HEK293 (cell line): ENCODE results near the gene DARS2.

Source experiments
- BCL11B ChIP-seq: fragments of 450-650 bp; formaldehyde crosslinking; IDR thresholded peaks from 2 replicates; pipeline ENCODE4 v1.5.1; 2016; ENCODE audit warnings: low read depth, missing biosample characterization, missing genetic modification characterization
- HOXC10 ChIP-seq: sonication (generic); formaldehyde crosslinking; IDR thresholded peaks from 2 replicates; pipeline ENCODE4 v1.8.1; 2023; ENCODE audit warnings: mild to moderate bottlenecking, missing genetic modification reagents
- KLF8 ChIP-seq: fragments of 450-650 bp; formaldehyde crosslinking; IDR thresholded peaks from 2 replicates; pipeline ENCODE4 v1.5.1; 2016; ENCODE audit warnings: missing biosample characterization, missing genetic modification characterization
- SETDB1 ChIP-seq: IDR thresholded peaks from one replicate; pipeline ENCODE4 v1.6.1; 2017; ENCODE audit warnings: mild to moderate bottlenecking, low read length, moderate library complexity, mixed read lengths; ENCODE audit not compliant: insufficient read length
- TCF7L2 ChIP-seq: IDR thresholded peaks from 2 replicates; pipeline ENCODE4 v1.6.1; 2011; ENCODE audit warnings: low read depth, mild to moderate bottlenecking, inconsistent platforms, low read length, moderate library complexity, borderline replicate concordance
- WT1 ChIP-seq: fragments of 450-650 bp; formaldehyde crosslinking; IDR thresholded peaks from 2 replicates; pipeline ENCODE4 v1.5.1; 2016; ENCODE audit warnings: missing biosample characterization, missing genetic modification characterization
- YY2 ChIP-seq: fragments of 450-650 bp; formaldehyde crosslinking; IDR thresholded peaks from 2 replicates; pipeline ENCODE4 v1.5.1; 2016; ENCODE audit warnings: missing biosample characterization, missing genetic modification characterization
- ZBTB1 ChIP-seq: fragments of 450-650 bp; formaldehyde crosslinking; IDR thresholded peaks from 2 replicates; pipeline ENCODE4 v1.5.1; 2016; ENCODE audit warnings: missing biosample characterization, missing genetic modification characterization
- ZBTB17 ChIP-seq: fragments of 450-650 bp; formaldehyde crosslinking; IDR thresholded peaks from 2 replicates; pipeline ENCODE4 v1.5.1; 2016; ENCODE audit warnings: missing biosample characterization, missing genetic modification characterization
- ZBTB7A ChIP-seq: fragments of 450-650 bp; formaldehyde crosslinking; IDR thresholded peaks from 2 replicates; pipeline ENCODE4 v1.5.1; 2016; ENCODE audit warnings: low read depth, missing biosample characterization, missing genetic modification characterization
- ZFHX2 ChIP-seq: fragments of 450-650 bp; formaldehyde crosslinking; conservative IDR thresholded peaks from 2 replicates; pipeline ENCODE4 v1.5.1; 2016; ENCODE audit warnings: missing biosample characterization, missing genetic modification characterization
- ZFP37 ChIP-seq: fragments of 450-650 bp; formaldehyde crosslinking; IDR thresholded peaks from 2 replicates; pipeline ENCODE4 v1.5.1; 2016; ENCODE audit warnings: missing biosample characterization, missing genetic modification characterization
- ZNF138 ChIP-seq: fragments of 450-650 bp; formaldehyde crosslinking; IDR thresholded peaks from 2 replicates; pipeline ENCODE4 v1.5.1; 2016; ENCODE audit warnings: missing biosample characterization, missing genetic modification characterization, borderline replicate concordance
- ZNF175 ChIP-seq: fragments of 450-650 bp; formaldehyde crosslinking; IDR thresholded peaks from 2 replicates; pipeline ENCODE4 v1.5.1; 2016; ENCODE audit warnings: missing biosample characterization, missing genetic modification characterization
- ZNF23 ChIP-seq: fragments of 450-650 bp; formaldehyde crosslinking; IDR thresholded peaks from 2 replicates; pipeline ENCODE4 v1.5.1; 2016; ENCODE audit warnings: missing biosample characterization, missing genetic modification characterization, borderline replicate concordance
- ZNF24 ChIP-seq: fragments of 450-650 bp; formaldehyde crosslinking; IDR thresholded peaks from 2 replicates; pipeline ENCODE4 v1.5.1; 2016; ENCODE audit warnings: missing biosample characterization, missing genetic modification characterization
- ZNF350 ChIP-seq: fragments of 450-650 bp; formaldehyde crosslinking; IDR thresholded peaks from 2 replicates; pipeline ENCODE4 v1.5.0; 2017; ENCODE audit warnings: missing biosample characterization, mild to moderate bottlenecking, missing genetic modification characterization
- ZNF433 ChIP-seq: fragments of 450-650 bp; formaldehyde crosslinking; IDR thresholded peaks from 2 replicates; pipeline ENCODE4 v1.5.1; 2016; ENCODE audit warnings: missing biosample characterization, missing genetic modification characterization, low read depth
- ZNF473 ChIP-seq: fragments of 450-650 bp; formaldehyde crosslinking; IDR thresholded peaks from 2 replicates; pipeline ENCODE4 v1.5.1; 2017; ENCODE audit warnings: missing biosample characterization, missing genetic modification characterization
- ZNF544 ChIP-seq: fragments of 450-650 bp; formaldehyde crosslinking; IDR thresholded peaks from 2 replicates; pipeline ENCODE4 v1.5.0; 2017; ENCODE audit warnings: missing biosample characterization, missing genetic modification characterization
- ZNF610 ChIP-seq: fragments of 450-650 bp; formaldehyde crosslinking; IDR thresholded peaks from 2 replicates; pipeline ENCODE4 v1.5.1; 2016; ENCODE audit warnings: missing biosample characterization, missing genetic modification characterization, borderline replicate concordance
- ZNF621 ChIP-seq: fragments of 450-650 bp; formaldehyde crosslinking; IDR thresholded peaks from 2 replicates; pipeline ENCODE4 v1.5.1; 2017; ENCODE audit warnings: missing biosample characterization, missing genetic modification characterization
- ZNF623 ChIP-seq: fragments of 450-650 bp; formaldehyde crosslinking; IDR thresholded peaks from 2 replicates; pipeline ENCODE4 v1.5.1; 2016; ENCODE audit warnings: missing biosample characterization, missing genetic modification characterization
- ZNF654 ChIP-seq: fragments of 450-650 bp; formaldehyde crosslinking; IDR thresholded peaks from 2 replicates; pipeline ENCODE4 v1.5.1; 2016; ENCODE audit warnings: low read depth, missing biosample characterization, missing genetic modification characterization
- ZNF747 ChIP-seq: fragments of 450-650 bp; formaldehyde crosslinking; IDR thresholded peaks from 2 replicates; pipeline ENCODE4 v1.5.1; 2016; ENCODE audit warnings: missing biosample characterization, missing genetic modification characterization
- ZNF768 ChIP-seq: fragments of 450-650 bp; formaldehyde crosslinking; IDR thresholded peaks from 2 replicates; pipeline ENCODE4 v1.5.1; 2018; ENCODE audit warnings: missing biosample characterization, mild to moderate bottlenecking, missing genetic modification characterization
- ZNF791 ChIP-seq: fragments of 450-650 bp; formaldehyde crosslinking; IDR thresholded peaks from 2 replicates; pipeline ENCODE4 v1.5.1; 2016; ENCODE audit warnings: missing biosample characterization, missing genetic modification characterization
- ZSCAN23 ChIP-seq: fragments of 450-650 bp; formaldehyde crosslinking; IDR thresholded peaks from 2 replicates; pipeline ENCODE4 v1.5.1; 2016; ENCODE audit warnings: missing biosample characterization, missing genetic modification characterization
- TF ChIP-seq, protein P1 (sequence below): fragments of 450-650 bp; formaldehyde crosslinking; IDR thresholded peaks from 2 replicates; pipeline ENCODE4 v1.5.1; 2017; ENCODE audit warnings: missing biosample characterization, missing genetic modification characterization
- TF ChIP-seq, protein P2 (sequence below): IDR thresholded peaks from 2 replicates; pipeline ENCODE4 v1.6.1; 2011; ENCODE audit warnings: mild to moderate bottlenecking, low read depth, low read length, borderline replicate concordance
- TF ChIP-seq, protein P3 (sequence below): fragments of 450-650 bp; IDR thresholded peaks from 2 replicates; pipeline ENCODE4 v1.5.1; 2018; ENCODE audit warnings: missing biosample characterization, missing genetic modification characterization
- TF ChIP-seq, protein P4 (sequence below): fragments of 450-650 bp; formaldehyde crosslinking; IDR thresholded peaks from 2 replicates; pipeline ENCODE4 v1.5.1; 2017; ENCODE audit warnings: missing biosample characterization, missing genetic modification characterization
- TF ChIP-seq, protein P5 (sequence below): fragments of 450-650 bp; IDR thresholded peaks from 2 replicates; pipeline ENCODE4 v1.5.1; 2018; ENCODE audit warnings: missing biosample characterization, mild to moderate bottlenecking, missing genetic modification characterization
- TF ChIP-seq, protein P6 (sequence below): fragments of 450-650 bp; formaldehyde crosslinking; IDR thresholded peaks from 2 replicates; pipeline ENCODE4 v1.5.1; 2016; ENCODE audit warnings: missing biosample characterization, missing genetic modification characterization

DARS2 gene

DNA sequence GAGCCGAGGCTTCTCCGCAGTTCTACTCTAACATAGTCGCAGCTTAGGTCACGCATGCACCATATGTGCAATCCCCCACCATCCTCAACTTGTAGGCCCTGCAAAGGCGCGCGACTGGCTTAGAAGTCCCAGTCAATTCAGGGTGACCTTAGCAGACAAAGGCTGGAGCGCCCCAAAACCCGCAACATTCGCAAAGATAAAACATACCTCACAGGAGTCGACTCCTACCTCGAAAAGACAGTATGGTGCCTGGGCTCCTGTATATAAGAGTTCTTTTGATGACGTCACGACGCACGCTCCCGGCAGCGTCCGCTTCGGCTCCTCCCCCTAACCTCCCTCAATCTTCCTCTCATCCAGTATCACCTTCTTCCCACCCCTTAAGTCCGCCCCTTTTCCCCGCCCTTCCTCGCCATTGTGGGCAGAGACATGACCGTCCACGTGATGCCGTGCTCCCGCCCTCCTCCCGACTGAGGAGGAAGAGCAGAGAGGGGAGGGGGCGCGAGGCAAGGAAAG lies 43.3 kb downstream of the DARS2 start, which contains the start of gene GAS5 (continued):
- TF ChIP-seq BCL11B (tag by site-specific recombination), result no peak
- TF ChIP-seq TCF7L2, result no peak
- TF ChIP-seq ZNF610 (tag by site-specific recombination), result peak; percentile 70
- TF ChIP-seq ZBTB7A, result 0 out of 2 replicates have a peak, but pooled peaks have one; percentile 21
- no peak for TF ChIP-seq ZNF175
- TF ChIP-seq, protein P1, sequence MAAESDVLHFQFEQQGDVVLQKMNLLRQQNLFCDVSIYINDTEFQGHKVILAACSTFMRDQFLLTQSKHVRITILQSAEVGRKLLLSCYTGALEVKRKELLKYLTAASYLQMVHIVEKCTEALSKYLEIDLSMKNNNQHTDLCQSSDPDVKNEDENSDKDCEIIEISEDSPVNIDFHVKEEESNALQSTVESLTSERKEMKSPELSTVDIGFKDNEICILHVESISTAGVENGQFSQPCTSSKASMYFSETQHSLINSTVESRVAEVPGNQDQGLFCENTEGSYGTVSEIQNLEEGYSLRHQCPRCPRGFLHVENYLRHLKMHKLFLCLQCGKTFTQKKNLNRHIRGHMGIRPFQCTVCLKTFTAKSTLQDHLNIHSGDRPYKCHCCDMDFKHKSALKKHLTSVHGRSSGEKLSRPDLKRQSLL (tag by site-specific recombination), result no peak; the same call in 1 of the 2 replicates
- no peak for TF ChIP-seq ZNF791 (tag by site-specific recombination)
- no peak; the same call in 1 of the 2 replicates for TF ChIP-seq ZBTB1 (tag by site-specific recombination)
- TF ChIP-seq, protein P2, sequence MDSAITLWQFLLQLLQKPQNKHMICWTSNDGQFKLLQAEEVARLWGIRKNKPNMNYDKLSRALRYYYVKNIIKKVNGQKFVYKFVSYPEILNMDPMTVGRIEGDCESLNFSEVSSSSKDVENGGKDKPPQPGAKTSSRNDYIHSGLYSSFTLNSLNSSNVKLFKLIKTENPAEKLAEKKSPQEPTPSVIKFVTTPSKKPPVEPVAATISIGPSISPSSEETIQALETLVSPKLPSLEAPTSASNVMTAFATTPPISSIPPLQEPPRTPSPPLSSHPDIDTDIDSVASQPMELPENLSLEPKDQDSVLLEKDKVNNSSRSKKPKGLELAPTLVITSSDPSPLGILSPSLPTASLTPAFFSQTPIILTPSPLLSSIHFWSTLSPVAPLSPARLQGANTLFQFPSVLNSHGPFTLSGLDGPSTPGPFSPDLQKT, result no peak
- TF ChIP-seq ZNF350, result no peak
- TF ChIP-seq SETDB1, result no peak
- TF ChIP-seq ZNF24 (tag by site-specific recombination), result peak; percentile 40
- peak; percentile 45 for TF ChIP-seq ZBTB17 (tag by site-specific recombination)
- TF ChIP-seq HOXC10 (CRISPR knock-in tag), result no peak
- TF ChIP-seq ZNF433 (tag by site-specific recombination), result no peak; the same call in 1 of the 2 replicates
- peak; percentile 41; the same call in 1 of the 2 replicates for TF ChIP-seq YY2 (tag by site-specific recombination)
- TF ChIP-seq ZSCAN23 (tag by site-specific recombination), result 0 out of 2 replicates have a peak, but pooled peaks have one; percentile 42
- TF ChIP-seq, protein P3, sequence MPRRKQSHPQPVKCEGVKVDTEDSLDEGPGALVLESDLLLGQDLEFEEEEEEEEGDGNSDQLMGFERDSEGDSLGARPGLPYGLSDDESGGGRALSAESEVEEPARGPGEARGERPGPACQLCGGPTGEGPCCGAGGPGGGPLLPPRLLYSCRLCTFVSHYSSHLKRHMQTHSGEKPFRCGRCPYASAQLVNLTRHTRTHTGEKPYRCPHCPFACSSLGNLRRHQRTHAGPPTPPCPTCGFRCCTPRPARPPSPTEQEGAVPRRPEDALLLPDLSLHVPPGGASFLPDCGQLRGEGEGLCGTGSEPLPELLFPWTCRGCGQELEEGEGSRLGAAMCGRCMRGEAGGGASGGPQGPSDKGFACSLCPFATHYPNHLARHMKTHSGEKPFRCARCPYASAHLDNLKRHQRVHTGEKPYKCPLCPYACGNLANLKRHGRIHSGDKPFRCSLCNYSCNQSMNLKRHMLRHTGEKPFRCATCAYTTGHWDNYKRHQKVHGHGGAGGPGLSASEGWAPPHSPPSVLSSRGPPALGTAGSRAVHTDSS, result peak; percentile 93
- no peak for TF ChIP-seq KLF8
- no peak for TF ChIP-seq ZFHX2
- TF ChIP-seq, protein P4, sequence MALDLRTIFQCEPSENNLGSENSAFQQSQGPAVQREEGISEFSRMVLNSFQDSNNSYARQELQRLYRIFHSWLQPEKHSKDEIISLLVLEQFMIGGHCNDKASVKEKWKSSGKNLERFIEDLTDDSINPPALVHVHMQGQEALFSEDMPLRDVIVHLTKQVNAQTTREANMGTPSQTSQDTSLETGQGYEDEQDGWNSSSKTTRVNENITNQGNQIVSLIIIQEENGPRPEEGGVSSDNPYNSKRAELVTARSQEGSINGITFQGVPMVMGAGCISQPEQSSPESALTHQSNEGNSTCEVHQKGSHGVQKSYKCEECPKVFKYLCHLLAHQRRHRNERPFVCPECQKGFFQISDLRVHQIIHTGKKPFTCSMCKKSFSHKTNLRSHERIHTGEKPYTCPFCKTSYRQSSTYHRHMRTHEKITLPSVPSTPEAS (tag by site-specific recombination), result 0 out of 2 replicates have a peak, but pooled peaks have one; percentile 31
- TF ChIP-seq ZNF23 (tag by site-specific recombination), result no peak
- TF ChIP-seq, protein P5, sequence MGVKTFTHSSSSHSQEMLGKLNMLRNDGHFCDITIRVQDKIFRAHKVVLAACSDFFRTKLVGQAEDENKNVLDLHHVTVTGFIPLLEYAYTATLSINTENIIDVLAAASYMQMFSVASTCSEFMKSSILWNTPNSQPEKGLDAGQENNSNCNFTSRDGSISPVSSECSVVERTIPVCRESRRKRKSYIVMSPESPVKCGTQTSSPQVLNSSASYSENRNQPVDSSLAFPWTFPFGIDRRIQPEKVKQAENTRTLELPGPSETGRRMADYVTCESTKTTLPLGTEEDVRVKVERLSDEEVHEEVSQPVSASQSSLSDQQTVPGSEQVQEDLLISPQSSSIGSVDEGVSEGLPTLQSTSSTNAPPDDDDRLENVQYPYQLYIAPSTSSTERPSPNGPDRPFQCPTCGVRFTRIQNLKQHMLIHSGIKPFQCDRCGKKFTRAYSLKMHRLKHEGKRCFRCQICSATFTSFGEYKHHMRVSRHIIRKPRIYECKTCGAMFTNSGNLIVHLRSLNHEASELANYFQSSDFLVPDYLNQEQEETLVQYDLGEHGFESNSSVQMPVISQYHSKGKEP (tag by site-specific recombination), result peak; percentile 54; the same call in 1 of the 2 replicates
- TF ChIP-seq, protein P6, sequence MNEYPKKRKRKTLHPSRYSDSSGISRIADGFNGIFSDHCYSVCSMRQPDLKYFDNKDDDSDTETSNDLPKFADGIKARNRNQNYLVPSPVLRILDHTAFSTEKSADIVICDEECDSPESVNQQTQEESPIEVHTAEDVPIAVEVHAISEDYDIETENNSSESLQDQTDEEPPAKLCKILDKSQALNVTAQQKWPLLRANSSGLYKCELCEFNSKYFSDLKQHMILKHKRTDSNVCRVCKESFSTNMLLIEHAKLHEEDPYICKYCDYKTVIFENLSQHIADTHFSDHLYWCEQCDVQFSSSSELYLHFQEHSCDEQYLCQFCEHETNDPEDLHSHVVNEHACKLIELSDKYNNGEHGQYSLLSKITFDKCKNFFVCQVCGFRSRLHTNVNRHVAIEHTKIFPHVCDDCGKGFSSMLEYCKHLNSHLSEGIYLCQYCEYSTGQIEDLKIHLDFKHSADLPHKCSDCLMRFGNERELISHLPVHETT (tag by site-specific recombination), result 0 out of 2 replicates have a peak, but pooled peaks have one; percentile 66
- no peak for TF ChIP-seq ZNF747 (tag by site-specific recombination)
- TF ChIP-seq ZNF473 (tag by site-specific recombination), result no peak
- no peak for TF ChIP-seq ZNF138 (tag by site-specific recombination)
- peak; percentile 53; the same call in 1 of the 2 replicates for TF ChIP-seq ZFP37 (tag by site-specific recombination)
- 0 out of 2 replicates have a peak, but pooled peaks have one; percentile 14 for TF ChIP-seq ZNF623
- TF ChIP-seq WT1, result no peak
- 0 out of 2 replicates have a peak, but pooled peaks have one; percentile 51 for TF ChIP-seq ZNF768 (tag by site-specific recombination)
- TF ChIP-seq ZNF654, result no peak
- TF ChIP-seq ZNF544 (tag by site-specific recombination), result no peak
- TF ChIP-seq ZNF621, result no peak
